Activated CD8-positive, alpha-beta memory T cell treated with anti-CD3 and anti-CD28 coated beads, Interleukin-2, amount 50 U/mL, for 1 hour (primary cell): ENCODE measurements around the gene SHB.

Experiments used
- DNase-seq: peaks from one replicate; pipeline ENCODE4 v3.0.0-alpha.2; 2020; ENCODE audit errors: extremely low read depth

SHB gene

DNA sequence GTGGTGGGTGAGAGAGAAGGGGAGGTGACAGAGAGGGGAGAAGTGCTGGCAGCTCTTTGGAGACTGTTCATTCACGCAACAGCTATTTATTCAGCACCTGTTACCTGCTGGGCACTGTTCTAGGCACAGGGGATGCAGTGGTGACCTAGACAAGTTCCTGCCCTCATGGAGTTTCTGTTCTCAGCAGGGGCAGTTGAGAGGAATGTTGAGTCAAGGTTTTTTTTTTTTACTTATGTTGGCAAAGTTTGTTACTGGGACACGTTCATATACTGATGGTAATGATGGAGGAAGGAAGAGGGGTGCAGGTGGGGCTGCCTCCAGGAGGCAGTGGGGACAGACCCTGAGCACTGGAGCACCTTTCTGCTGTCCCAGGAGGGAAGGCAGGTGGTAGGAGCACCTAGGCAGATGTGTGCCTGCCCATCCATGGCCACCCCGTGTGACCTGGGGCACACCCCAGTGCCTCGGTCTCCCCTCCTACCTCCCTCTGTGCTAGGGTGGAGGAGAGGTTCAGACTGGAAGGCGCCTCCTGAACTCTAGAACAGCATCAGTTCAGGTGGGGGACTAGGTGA lies 115.7 kb downstream of the SHB start:
- DNase-seq = no peak

DNA sequence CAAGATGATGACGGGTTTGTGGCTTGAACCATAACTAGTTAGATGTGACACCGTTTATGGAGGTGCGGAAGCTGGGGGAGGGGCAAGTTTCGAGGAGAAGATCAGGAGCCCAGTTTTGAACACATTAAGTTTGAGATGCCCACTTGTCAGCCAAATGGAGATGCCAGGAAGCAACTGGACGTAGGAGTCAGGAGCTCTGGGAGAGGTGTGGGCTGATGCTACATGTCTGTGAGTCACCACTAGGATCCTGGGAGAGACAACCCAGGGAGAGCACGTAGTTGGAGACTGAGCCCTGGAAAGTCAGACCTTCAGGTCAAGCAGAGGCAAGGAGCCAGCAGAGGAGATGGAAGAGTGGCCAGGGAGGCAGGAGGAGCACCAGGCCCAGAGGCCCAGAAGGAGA lies 116.3 kb downstream of the SHB start:
- DNase-seq = no peak

DNA sequence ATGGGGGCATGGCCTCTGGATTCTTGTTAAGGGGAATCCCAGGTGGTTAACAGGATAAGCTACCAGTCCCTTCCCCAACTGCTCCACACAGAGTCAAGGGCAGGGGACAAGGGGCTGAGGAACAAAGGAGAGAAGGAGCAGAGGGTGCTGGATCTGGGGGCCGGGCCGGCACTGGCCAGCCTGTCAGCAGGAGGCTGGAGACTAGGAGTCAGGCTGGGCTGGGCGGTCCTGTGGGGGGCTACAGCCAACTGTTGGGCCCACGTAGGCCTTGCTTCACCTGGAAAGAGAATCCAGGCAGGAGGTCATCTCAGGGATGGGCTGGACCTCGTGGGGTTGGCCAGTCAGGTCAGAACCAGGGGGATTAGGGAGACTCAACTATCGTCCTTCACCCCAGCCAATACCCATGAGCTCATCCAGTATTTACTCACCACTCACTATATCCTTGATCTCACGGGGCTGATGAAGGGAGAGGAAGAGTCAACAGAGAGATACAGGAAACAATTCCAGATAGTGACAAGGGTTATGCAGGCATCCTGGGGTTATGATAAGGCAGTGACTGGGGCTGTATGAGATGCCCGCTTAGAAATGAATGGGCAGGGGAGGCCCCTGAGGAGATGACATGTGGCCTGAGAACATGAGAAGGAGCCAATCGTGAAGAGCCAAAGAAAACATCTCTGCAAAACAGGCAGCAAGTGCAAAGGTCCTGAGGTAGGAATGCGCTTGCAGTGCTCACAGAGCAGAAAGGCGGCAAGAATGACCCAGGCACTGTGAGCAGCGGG lies 117.2 kb downstream of the SHB start:
- no peak for DNase-seq

DNA sequence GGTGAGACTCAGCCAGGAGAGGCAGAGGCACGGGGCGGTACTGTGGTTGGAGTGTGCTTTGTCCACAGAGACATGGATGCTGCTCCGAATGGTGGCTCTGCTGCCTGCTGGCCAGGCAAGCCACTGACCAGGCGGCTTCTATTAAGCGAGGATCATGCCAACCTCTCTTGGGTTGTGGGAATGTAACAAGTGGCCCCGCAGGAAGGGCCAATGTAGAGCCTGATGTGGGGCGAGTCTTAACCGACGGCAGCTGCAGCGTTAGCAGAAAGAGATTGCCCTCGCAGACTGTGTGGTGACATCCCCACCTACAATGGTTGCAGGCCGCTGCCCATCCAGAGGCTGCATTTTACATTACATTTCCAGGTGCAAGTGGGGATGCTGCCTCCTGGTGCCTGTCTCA lies 118.5 kb downstream of the SHB start:
- no peak for DNase-seq

DNA sequence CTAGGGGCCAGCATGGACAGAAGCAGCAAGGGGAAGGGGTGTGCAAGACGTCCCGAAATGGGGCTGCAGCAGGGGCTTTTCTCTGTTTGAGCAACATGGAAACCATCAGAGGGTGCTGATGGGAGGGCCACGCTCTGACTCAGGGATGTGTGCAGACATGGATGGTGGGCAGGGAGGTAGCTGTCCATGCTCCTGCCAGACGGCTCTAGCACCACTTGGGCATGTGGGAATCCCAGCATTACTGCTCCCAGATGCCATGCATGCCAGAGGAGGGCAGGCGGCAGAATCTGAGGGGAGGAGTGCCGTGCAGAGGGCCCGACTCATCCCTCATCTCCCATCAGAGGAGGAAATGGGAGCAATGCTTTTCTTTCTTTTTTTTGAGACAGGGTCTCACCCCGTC lies 119.5 kb downstream of the SHB start:
- no peak for DNase-seq

DNA sequence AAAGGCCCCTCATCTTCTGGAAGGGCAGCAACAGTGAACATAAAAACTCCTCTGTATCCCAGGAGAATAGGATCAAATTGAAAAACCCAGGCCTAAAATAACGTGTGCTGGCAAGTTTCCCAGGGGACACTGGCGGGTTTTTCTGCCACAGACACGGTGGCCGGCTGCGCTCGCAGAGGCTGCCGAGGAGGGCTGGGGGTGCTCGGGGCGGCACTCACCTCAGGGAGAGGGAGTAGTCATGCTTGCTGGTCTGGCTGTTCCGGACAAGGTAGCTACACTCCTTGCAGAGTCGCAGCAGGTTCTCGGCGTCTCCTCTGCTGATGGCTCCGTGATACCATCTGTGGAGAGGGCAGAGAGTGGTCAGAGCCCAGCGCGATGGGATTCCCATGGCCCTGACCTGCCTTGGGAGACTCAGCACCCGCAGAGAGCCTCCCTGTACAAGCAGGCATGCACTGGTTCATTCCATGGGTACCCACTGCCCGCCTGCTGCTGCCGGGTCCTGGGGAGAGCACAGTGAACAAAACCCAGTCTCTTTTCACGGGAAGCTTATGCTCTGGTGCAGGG lies 120.5 kb downstream of the SHB start:
- no peak for DNase-seq

DNA sequence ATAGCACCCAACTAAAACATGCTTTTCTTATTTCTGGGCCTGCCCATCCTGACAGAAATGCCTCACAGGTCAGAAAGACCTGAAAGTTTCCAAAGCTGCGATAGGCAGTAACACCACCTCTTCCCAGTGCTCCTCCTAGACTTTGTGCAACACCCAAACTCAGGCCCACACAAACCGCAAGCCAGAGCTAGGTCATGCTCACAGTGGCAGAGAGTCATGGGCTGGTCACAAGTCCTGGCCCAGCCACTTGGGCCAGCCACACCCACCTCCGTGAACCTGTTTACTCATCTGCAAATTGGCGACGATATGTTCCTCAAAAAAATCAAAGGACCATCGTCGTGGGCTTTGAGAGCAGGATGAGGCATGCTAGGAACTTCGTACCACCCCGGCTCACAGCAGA lies 121.0 kb downstream of the SHB start:
- no peak for DNase-seq

DNA sequence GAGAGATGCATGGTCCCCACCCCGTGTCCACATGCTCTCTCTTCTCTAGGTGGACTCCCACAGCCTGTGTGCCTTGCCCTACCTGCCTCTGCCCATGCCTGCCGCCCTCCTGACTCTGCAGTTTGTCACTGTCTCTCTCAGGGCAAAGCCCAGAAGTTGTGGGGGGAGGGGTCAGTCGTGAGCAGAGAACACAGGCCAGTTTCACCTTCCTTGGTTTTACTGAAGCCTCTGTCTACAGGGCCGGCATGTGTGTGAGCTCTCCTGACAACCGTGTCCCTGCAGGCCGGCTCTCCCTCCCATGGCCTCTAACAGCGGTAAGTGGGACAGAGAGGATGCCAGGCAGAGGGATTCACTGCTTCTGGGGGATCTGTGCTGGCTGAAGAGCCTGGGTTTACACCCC lies 121.6 kb downstream of the SHB start:
- DNase-seq = no peak

DNA sequence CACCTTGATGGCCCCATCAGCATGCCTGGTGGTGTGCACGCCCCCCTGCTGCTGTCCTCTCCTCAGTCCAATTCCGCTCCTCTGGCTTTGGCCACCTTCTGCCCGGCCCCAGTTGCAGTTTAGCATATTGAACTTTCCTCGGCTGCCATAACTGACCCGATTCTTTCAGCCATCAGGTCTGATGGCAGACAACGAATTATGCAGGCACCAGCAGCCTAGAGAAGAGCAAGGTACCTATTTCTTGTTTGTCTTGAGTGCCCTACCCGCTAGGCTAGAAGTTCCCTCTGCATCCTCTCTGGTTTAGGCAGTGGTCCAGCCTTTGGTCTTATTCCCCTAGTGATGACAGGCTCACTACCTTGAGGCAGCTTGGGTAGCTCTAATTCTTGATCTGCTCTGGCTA lies 122.1 kb downstream of the SHB start:
- no peak for DNase-seq

DNA sequence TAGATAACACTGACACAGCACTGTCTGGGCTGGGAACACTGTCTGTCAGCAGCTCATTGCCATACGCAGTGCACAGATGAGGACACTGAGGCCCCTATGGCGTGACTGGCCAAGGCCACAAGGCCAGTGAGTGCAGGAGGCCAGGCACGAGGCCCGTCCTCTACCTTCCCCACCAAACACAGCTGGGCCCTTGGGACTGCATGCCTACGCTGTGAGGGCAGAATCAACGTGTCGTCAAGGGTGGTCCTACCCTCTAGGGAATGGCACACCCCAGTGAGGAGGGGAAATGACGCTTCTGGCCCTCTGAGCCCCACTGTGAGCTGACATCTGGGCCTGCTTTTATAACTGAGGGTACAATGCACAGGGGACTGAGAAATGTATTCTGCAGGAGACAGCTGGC lies 123.0 kb downstream of the SHB start:
- no peak for DNase-seq

DNA sequence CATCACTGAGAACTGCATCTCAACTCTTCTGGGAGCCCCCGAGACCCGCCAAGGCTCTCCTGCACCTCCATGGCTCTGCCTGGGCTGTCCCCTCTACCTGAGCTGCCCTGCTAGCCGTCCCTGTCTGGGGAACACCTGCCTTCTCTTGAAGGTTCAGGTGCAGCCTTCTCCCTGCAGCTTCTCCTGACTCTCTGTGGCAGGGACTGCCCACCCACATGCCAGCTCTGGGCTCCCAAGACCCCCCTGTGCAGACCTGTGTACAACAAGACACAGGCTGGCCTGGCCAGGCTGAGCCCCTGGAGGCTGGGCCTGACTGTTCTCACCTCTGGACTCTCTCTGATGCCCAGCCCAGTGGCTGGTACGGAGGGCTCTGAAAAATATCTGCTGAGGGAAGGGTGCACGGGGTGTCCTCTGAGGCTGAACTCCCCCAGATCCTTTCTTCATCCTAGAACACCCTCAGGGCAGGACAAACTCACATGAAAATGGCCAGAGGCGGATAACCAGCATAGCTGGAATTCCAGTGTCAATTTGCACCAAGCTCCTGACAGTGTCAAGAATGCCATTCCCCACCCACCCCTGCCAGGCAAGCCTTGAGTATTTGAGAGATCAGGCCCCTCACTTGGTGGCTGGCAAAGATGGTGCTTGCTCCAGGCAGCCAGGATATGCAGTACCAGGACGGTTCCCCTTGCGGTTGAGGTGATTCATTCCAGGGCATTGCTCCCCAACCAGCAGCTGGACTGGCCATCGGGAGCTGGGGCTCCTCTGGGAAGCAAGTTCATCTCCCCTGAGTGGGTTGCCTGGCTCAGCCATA lies 124.2 kb downstream of the SHB start:
- DNase-seq = no peak

DNA sequence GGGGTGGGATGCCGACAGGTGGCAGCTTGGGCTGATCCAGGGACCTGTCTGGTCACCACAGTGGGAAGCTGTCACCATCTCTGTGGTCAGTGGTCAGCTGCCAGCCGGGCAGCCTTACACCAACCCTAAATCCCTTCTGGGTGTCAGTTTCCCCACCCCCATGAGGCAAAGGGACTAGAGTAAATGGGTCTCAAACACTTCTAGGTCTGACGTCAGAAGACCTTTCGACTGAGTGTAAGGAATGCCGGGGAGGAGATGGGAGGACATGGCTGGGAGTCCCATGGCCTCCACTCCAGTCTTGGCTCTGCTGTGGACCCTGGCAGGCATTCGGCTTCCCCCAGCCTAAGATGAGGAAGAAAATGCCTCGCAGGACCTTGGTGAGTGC lies 124.8 kb downstream of the SHB start:
- DNase-seq = no peak

DNA sequence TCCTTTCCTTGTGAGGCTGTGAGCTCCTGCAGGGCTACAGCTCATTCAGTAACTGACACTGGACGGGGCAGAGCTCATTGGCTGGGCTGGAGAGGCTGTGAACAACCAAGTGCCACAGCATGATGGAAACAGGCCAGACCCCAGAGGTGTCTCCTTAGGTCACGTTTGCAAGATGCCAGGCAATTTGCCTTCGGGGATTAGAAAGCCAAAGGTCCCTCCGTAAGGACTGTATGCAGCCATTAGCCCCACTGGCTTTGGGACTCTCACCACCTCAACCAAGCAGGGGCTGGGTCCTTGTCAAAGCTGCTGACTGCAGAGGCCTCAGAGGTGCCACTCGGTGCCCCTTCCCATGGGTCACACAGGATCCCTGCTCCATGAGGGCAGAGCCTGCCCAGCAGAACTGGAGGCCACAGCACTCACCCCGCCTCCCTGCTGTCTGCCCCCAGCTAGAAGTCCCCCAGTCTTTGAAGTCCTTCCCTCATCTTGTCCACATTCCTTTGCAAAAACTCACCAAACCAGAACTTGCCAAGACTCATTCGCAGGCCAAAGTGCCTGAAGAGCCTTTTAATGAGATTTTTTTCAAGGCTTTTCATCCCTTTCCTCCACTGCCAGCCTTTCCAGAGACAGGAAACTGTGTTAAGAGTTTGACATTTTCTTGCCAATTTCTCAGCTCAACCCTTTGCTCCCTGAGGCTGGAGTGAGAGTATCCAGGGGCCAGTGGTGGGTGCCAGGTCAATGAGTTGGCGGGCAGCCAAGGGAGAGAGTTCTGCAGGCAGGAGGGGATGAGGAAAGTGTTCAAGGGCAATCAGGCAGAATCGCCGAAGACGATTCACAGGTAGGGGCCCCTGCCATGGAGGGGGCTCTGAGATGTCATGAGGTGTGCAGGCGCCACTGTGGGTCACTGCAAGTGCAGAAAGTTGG lies 125.4 kb downstream of the SHB start:
- DNase-seq = no peak

DNA sequence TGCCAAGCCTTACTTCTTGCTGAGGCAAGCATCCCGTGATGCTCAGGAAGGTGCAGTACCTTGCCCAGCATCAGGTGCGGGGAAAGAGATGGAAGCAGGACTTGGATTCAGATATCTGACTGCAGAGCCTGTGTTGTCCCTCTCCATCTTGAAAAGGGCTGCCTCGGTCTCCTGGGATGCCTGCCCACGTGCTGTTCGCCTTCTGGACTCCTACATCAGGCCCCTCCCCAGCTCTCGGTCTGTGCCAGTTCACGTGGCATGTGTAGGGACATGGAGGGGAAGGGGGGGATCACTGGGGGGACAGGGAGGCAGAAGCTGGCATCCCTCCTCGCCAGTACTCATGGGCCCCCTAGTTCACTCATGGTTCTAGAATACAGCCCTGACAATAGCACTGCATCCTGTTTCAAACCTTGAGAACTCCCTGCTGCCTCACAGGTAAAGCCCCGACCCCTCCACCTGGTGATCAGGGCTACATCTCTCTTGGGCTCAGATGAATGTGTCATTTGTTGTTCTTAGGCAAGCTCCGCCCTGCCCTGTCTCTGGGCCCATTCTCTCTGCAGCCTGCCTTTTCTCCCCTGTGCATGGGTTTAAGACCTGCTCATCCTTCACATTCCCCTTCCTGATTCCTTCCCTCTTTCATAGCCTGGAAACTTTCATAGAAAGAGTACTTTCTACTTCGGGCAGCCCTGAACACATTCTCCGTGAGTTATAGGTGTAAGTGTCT lies 126.2 kb downstream of the SHB start:
- no peak for DNase-seq

DNA sequence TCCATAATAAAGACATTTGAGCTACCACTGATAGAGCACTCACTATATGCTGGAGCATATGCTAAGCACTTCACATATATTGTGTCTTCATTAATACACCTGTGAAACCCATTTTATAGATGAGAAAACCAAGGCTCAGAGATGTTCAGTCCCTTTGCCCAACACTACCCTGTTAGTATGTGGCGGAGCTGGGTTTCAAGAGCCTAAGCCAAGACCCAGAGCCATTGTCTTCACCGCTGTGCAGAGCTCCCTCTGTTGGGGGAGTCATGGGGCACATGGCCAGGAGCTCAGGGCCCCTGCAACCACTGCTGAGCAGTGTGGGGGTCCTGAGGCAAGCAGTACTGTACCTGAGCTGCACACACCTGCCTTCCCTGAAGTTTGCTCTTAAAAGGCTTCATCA lies 127.8 kb downstream of the SHB start:
- DNase-seq = no peak

DNA sequence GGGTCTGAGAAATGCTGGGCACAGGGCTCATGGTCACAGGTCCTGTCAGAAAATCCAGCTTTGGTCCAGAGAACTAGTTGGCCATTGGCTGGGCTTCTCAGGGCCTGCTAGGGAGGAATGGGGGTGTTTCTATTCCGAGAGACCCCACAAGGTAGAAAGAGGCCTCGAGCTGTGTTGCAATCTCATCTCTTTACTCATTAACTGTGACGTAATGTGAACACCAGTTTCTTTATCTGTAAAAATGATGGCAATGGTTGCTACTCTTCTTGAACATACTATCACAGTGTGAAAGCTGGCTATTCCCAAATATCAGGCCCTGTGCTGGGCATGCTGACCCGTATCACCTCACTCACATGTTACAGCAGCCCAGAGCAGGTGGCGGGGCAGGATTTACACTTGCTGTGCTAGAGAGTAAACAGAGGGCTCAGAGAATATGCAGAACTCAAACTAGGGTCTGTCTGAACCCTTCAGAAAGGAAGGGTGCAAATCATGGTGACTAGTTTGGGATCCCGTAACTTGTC lies 129.4 kb downstream of the SHB start:
- DNase-seq = no peak

DNA sequence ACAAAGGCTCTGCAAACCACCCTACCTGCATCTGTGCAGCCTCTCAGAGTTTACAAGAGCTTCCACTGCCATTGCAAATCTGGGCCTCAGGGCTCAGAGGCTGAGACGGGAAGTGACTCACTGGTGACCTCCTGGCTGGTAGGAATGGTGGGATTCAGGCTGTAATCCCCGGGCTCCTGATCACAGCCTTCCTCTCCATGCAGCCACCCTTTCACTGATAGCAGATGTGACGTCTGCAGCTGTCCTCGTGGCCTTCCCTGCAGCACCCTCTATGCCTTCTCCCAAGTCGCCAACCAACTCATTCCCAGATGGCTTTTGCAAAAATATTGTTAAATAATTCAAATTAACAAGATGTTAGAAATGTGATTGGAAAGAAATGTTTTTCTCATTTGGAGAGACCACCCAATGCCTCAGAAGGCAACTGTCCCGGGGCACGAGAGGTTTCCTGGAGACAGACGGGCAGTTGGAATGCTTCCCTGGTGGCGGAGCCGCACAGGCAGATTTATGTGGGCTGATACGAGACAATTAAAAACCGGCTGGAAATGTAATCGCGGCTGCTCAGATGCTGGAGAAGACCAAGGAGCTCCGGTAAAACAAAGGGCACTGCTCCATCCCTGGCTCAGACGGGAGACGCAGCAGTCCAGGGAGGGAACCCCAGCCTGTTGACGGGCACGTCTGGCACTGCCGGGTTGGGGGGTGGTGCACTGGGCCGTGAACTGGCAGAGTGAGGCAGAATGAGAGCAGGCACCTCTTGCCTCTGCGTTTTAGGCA lies 130.7 kb downstream of the SHB start:
- no peak for DNase-seq

DNA sequence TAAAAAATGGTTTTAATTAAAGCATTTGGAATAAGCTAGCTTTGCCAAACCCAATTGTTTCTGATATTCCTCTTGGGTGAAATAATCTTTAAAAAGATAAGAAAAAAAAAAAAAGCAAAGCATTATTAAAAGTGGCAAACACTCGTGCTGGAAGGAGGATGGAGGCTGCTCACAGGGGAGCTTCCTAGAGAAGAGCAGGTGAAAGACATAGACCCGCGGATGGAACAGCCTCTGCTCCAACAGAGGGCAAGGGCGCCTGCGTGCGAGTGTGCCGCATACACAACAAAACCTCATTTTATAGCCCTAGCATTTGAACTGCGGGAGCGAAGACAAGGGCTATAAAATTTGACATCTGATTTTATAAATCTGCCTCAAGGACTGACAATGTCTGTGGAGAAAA lies 131.7 kb downstream of the SHB start:
- DNase-seq = no peak

DNA sequence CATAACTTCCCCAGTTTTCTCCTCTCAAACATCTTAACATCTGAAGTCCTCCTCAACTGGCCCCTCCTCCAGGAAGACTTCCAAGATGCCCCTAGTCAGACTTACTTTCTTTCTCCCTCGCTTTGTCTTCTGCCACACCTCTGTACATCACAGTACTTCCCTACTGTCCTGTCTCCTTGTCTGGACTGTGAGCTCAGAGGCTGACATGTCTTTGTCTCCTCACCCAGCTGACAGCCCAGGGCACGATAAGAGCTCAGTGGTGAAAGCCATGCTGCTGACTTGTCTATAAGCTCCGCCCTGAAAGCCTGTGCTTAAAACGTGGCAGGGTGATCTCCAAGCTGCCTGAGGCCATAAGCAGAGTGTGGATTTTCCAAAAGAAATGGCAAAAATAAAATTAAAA lies 132.1 kb downstream of the SHB start:
- DNase-seq = no peak

DNA sequence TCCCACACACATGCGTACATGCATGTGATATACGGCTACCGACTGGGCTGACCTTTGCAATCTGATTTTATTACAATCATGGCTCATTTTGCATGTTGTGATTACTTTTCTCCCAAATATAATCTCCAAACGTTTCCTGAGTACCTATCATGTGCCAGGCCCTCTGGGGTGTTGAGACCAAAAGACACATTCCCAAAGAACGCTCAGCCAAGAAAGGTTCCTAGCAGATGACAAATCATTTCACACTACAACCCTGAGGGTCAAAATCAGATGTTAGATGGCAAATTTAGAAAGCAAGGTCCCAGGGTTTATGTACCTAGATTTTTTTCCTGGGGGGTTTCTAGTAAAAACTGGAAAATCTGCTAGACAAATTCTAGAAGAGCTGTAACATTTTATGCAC lies 132.7 kb downstream of the SHB start:
- no peak for DNase-seq
